GM12878 (cell line): ENCODE results near the gene SLC25A26. TPM values are rescaled to one million over a fixed set of nuclear protein-coding genes. Genes with fewer than 3 reads are reported as not detected.

Experiments used
- ATAC-seq: fragments of 200-7000 bp; cut with Tn5 transposase; 3 replicates; pipeline ENCODE4 v1.9.1; 2020; ENCODE audit warnings: mild to moderate bottlenecking, moderate library complexity
- BruUV-seq: library from RNA; stranded (reverse); fragments of 400-500 nt; replicated peaks from 2 replicates; lab custom pipeline; 2021; lab: Mats Ljungman, UMichigan
- CTCF ChIA-PET: fragments of 300-600 bp; sonication (Branson Sonifier 250); formaldehyde crosslinking; extraction: SDS; loops from one replicate; lab custom pipeline; 2021; ENCODE audit warnings: inconsistent platforms; lab: Yijun Ruan, JAX
- POLR2A ChIA-PET: fragments of 350-600 bp; formaldehyde crosslinking; extraction: SDS; loops from one replicate; lab custom pipeline; 2021; ENCODE audit warnings: inconsistent platforms; lab: Charles Lee
- RAD21 ChIA-PET: fragments of 300-600 bp; sonication (Branson Sonifier 250); formaldehyde crosslinking; loops from one replicate; lab custom pipeline; 2023; ENCODE audit warnings: antibody characterized with exemption; ENCODE audit not compliant: unreplicated experiment; lab: Charles Lee
- SMC1A ChIA-PET: fragments of 300-600 bp; sonication (Branson Sonifier 250); formaldehyde crosslinking; loops from one replicate; lab custom pipeline; 2023; ENCODE audit not compliant: unreplicated experiment, uncharacterized antibody; lab: Charles Lee
- DNase-seq: peaks from one replicate; pipeline ENCODE4 v3.0.0-alpha.2; 2011; ENCODE audit warnings: low read depth, low spot score
- FAIRE-seq: peaks from 3 replicates; lab custom pipeline; 2011; peaks lifted over from hg19 to GRCh38; lab: Jason Lieb, UNC
- H2AFZ ChIP-seq: 2 replicates; pipeline ENCODE4 v1.6.0; 2011; ENCODE audit warnings: low read depth, low read length, control low read depth; ENCODE audit not compliant: control insufficient read depth
- H3K27ac ChIP-seq: 2 replicates; pipeline ENCODE4 v1.5.1; 2011; ENCODE audit warnings: control low read depth; ENCODE audit not compliant: control insufficient read depth, insufficient read depth
- H3K27me3 ChIP-seq, 2 experiments: replicated peaks in 1 of 2; 2 replicates each; pipeline versions ENCODE4 v1.6.0 to v1.6.1; 2011; ENCODE audit warnings: low read length in 1 of 2; ENCODE audit not compliant: control insufficient read depth in 2 of 2, insufficient read depth in 2 of 2
- H3K36me3 ChIP-seq, 2 experiments: 2 replicates each; pipeline ENCODE4 v1.5.1; 2011; ENCODE audit warnings: low read length in 1 of 2; ENCODE audit not compliant: control insufficient read depth in 2 of 2, insufficient read depth in 2 of 2
- H3K4me1 ChIP-seq: 2 replicates; pipeline ENCODE4 v1.6.1; 2011; ENCODE audit warnings: mild to moderate bottlenecking, low read length, moderate library complexity, mixed read lengths; ENCODE audit not compliant: control insufficient read depth, insufficient read depth
- H3K4me2 ChIP-seq: 2 replicates; pipeline ENCODE4 v1.6.0; 2011; ENCODE audit warnings: control low read depth; ENCODE audit not compliant: control insufficient read depth, insufficient read depth
- H3K4me3 ChIP-seq: fragments of 200-600 bp; sonication (generic); 2 replicates; pipeline ENCODE4 v1.5.1; 2016
- H3K79me2 ChIP-seq: 2 replicates; pipeline ENCODE4 v1.6.0; 2011; ENCODE audit warnings: low read length; ENCODE audit not compliant: control insufficient read depth, insufficient read depth
- H3K9ac ChIP-seq: 2 replicates; pipeline ENCODE4 v1.8.0; 2011; ENCODE audit warnings: low read length, control low read depth, mixed read lengths; ENCODE audit not compliant: control insufficient read depth, insufficient read depth
- H3K9me3 ChIP-seq: replicated peaks from 3 replicates; pipeline ENCODE4 v1.5.1; 2011; ENCODE audit warnings: mild to moderate bottlenecking, low read length; ENCODE audit not compliant: control insufficient read depth, insufficient read depth
- H4K20me1 ChIP-seq: 2 replicates; pipeline ENCODE4 v1.6.0; 2011; ENCODE audit not compliant: control insufficient read depth, insufficient read depth
- CEBPB ChIP-seq, 2 experiments: fragments of 150-350 bp in 1 of 2; IDR thresholded peaks; 2 replicates each; pipeline ENCODE4 v1.6.1; 2012 to 2014; ENCODE audit warnings: low read depth in 2 of 2, low read length in 2 of 2, borderline replicate concordance in 1 of 2, inconsistent platforms in 1 of 2
- IRF4 ChIP-seq: IDR thresholded peaks from 2 replicates; pipeline ENCODE4 v1.6.1; 2011; ENCODE audit warnings: low read depth, low read length
- KLF5 ChIP-seq: fragments of 450-650 bp; IDR thresholded peaks from 2 replicates; pipeline ENCODE4 v1.6.1; 2014; ENCODE audit warnings: mild to moderate bottlenecking; ENCODE audit not compliant: partially characterized antibody
- MYB ChIP-seq: fragments of 150-350 bp; IDR thresholded peaks from 2 replicates; pipeline ENCODE4 v1.6.1; 2014; ENCODE audit warnings: mild to moderate bottlenecking, low read depth, low read length, borderline replicate concordance
- RB1 ChIP-seq: fragments of 450-650 bp; formaldehyde crosslinking; IDR thresholded peaks from 2 replicates; pipeline ENCODE4 v1.6.1; 2017; ENCODE audit warnings: mild to moderate bottlenecking, borderline replicate concordance
- SIX5 ChIP-seq: IDR thresholded peaks from 2 replicates; pipeline ENCODE4 v1.6.1; 2011; ENCODE audit warnings: mild to moderate bottlenecking, low read depth, low read length, moderate library complexity; ENCODE audit not compliant: severe bottlenecking
- STAT1 ChIP-seq: fragments of 450-650 bp; conservative IDR thresholded peaks from 2 replicates; pipeline ENCODE4 v1.6.1; 2014; ENCODE audit warnings: antibody characterized with exemption, mild to moderate bottlenecking
- STAT3 ChIP-seq: IDR thresholded peaks from 2 replicates; pipeline ENCODE4 v1.6.1; 2011; ENCODE audit warnings: low read depth, low read length, improper control_type of control experiment
- TCF12 ChIP-seq: IDR thresholded peaks from 2 replicates; pipeline ENCODE4 v1.6.1; 2011; ENCODE audit warnings: low read depth, mild to moderate bottlenecking, low read length
- in situ Hi-C: fragments of 300-500 bp; cut with MboI; formaldehyde crosslinking; loops from 9 replicates; pipeline ENCODE4 v1.14.3; 2018; ENCODE audit warnings: mixed read lengths
- intact Hi-C: fragments of 100-400 bp; cut with micrococcal nuclease; formaldehyde crosslinking; loops from one replicate; pipeline ENCODE4 v1.14.2; 2022; ENCODE audit not compliant: unreplicated experiment
- polyA plus RNA-seq, 11 experiments: library from polyadenylated mRNA; depleted of rRNA in 4 of 11; unstranded in 6 of 11; stranded (reverse) in 5 of 11; fragments of >200 nt; fragmentation: Nextera tagmentation in 4 of 11; fragmentation: Illumina TruSeq in 1 of 11; extraction: Ambion mirVana in 4 of 11; extraction: Trizol in 1 of 11; gene quantifications; 1 replicate in 1 of 11; 2 replicates in 10 of 11; pipeline versions ENCODE4 v1.2.1 to v1.2.3, GENCODE V29; 2011 to 2016; ENCODE audit warnings: inconsistent platforms in 2 of 11, missing spikeins in 2 of 11, low read depth in 1 of 11
- total RNA-seq, 4 experiments: library from RNA; depleted of rRNA in 3 of 4; stranded (reverse); fragments of >200 nt in 3 of 4; fragmentation: Illumina TruSeq in 1 of 4; extraction: Trizol in 1 of 4; gene quantifications; 2 replicates each; pipeline versions ENCODE4 v1.2.1 to v1.2.3, GENCODE V29; 2013 to 2021
- TF ChIP-seq, protein P1 (sequence below): fragments of 450-650 bp; IDR thresholded peaks from 2 replicates; pipeline ENCODE4 v1.6.1; 2016; ENCODE audit warnings: mild to moderate bottlenecking, moderate library complexity, borderline replicate concordance
- TF ChIP-seq, protein P2 (sequence below): IDR thresholded peaks from 2 replicates; pipeline ENCODE4 v1.6.1; 2012; ENCODE audit warnings: improper control_type of control experiment, low read depth, low read length; ENCODE audit not compliant: insufficient replicate concordance
- TF ChIP-seq, protein P3 (sequence below), 3 experiments: IDR thresholded peaks in 2 of 3; conservative IDR thresholded peaks in 1 of 3; 2 replicates each; pipeline ENCODE4 v1.5.1; 2011; ENCODE audit warnings: low read depth in 3 of 3, low read length in 3 of 3, mild to moderate bottlenecking in 3 of 3, control low read depth in 2 of 3, moderate library complexity in 2 of 3, inconsistent platforms in 1 of 3, mixed read lengths in 1 of 3; ENCODE audit not compliant: control insufficient read depth in 2 of 3, insufficient read depth in 1 of 3; ENCODE audit errors: extremely low read depth in 1 of 3

SLC25A26 gene
- total and polyA plus RNA-seq, 10 of the 15 experiments (the other 5 are each of a cell fraction or from before 2014, with no cell fraction given) = 14.6 to 49.7 (median 24.9) TPM

DNA sequence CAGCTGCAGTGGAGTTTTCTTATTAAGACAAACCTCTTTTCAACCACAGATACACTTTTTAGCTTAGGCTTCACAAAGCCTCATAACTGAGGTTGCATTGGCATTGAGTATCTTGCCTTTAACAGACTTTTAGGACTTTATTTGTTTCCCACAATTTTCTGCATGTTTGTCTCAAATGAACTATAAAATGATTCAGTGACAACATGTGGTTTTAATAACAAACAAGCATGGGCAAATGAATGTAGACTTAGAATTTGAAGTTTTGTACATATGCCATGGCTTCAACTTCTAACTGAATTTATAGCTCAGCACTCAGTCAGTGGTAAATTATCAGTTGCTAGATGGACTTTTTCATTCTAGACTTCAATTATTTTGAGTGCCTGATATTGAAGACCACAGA is 101.6 kb downstream of the SLC25A26 start:
- TF ChIP-seq STAT1 (no peak), IRF4 (no peak), MYB (no peak), KLF5 (no peak), SIX5 (no peak), STAT3 (no peak), CEBPB (IDR thresholded peaks at IDR 0.05; ENCODE audit: borderline replicate concordance in 1 of 2, low read depth in 2 of 2, low read length in 2 of 2) (no peak), RB1 (no peak), TCF12 (no peak)
- TF ChIP-seq, protein P1, sequence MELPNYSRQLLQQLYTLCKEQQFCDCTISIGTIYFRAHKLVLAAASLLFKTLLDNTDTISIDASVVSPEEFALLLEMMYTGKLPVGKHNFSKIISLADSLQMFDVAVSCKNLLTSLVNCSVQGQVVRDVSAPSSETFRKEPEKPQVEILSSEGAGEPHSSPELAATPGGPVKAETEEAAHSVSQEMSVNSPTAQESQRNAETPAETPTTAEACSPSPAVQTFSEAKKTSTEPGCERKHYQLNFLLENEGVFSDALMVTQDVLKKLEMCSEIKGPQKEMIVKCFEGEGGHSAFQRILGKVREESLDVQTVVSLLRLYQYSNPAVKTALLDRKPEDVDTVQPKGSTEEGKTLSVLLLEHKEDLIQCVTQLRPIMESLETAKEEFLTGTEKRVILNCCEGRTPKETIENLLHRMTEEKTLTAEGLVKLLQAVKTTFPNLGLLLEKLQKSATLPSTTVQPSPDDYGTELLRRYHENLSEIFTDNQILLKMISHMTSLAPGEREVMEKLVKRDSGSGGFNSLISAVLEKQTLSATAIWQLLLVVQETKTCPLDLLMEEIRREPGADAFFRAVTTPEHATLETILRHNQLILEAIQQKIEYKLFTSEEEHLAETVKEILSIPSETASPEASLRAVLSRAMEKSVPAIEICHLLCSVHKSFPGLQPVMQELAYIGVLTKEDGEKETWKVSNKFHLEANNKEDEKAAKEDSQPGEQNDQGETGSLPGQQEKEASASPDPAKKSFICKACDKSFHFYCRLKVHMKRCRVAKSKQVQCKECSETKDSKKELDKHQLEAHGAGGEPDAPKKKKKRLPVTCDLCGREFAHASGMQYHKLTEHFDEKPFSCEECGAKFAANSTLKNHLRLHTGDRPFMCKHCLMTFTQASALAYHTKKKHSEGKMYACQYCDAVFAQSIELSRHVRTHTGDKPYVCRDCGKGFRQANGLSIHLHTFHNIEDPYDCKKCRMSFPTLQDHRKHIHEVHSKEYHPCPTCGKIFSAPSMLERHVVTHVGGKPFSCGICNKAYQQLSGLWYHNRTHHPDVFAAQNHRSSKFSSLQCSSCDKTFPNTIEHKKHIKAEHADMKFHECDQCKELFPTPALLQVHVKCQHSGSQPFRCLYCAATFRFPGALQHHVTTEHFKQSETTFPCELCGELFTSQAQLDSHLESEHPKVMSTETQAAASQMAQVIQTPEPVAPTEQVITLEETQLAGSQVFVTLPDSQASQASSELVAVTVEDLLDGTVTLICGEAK = no peak
- TF ChIP-seq, protein P2, sequence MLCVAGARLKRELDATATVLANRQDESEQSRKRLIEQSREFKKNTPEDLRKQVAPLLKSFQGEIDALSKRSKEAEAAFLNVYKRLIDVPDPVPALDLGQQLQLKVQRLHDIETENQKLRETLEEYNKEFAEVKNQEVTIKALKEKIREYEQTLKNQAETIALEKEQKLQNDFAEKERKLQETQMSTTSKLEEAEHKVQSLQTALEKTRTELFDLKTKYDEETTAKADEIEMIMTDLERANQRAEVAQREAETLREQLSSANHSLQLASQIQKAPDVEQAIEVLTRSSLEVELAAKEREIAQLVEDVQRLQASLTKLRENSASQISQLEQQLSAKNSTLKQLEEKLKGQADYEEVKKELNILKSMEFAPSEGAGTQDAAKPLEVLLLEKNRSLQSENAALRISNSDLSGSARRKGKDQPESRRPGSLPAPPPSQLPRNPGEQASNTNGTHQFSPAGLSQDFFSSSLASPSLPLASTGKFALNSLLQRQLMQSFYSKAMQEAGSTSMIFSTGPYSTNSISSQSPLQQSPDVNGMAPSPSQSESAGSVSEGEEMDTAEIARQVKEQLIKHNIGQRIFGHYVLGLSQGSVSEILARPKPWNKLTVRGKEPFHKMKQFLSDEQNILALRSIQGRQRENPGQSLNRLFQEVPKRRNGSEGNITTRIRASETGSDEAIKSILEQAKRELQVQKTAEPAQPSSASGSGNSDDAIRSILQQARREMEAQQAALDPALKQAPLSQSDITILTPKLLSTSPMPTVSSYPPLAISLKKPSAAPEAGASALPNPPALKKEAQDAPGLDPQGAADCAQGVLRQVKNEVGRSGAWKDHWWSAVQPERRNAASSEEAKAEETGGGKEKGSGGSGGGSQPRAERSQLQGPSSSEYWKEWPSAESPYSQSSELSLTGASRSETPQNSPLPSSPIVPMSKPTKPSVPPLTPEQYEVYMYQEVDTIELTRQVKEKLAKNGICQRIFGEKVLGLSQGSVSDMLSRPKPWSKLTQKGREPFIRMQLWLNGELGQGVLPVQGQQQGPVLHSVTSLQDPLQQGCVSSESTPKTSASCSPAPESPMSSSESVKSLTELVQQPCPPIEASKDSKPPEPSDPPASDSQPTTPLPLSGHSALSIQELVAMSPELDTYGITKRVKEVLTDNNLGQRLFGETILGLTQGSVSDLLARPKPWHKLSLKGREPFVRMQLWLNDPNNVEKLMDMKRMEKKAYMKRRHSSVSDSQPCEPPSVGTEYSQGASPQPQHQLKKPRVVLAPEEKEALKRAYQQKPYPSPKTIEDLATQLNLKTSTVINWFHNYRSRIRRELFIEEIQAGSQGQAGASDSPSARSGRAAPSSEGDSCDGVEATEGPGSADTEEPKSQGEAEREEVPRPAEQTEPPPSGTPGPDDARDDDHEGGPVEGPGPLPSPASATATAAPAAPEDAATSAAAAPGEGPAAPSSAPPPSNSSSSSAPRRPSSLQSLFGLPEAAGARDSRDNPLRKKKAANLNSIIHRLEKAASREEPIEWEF = no peak
- TF ChIP-seq, protein P3, sequence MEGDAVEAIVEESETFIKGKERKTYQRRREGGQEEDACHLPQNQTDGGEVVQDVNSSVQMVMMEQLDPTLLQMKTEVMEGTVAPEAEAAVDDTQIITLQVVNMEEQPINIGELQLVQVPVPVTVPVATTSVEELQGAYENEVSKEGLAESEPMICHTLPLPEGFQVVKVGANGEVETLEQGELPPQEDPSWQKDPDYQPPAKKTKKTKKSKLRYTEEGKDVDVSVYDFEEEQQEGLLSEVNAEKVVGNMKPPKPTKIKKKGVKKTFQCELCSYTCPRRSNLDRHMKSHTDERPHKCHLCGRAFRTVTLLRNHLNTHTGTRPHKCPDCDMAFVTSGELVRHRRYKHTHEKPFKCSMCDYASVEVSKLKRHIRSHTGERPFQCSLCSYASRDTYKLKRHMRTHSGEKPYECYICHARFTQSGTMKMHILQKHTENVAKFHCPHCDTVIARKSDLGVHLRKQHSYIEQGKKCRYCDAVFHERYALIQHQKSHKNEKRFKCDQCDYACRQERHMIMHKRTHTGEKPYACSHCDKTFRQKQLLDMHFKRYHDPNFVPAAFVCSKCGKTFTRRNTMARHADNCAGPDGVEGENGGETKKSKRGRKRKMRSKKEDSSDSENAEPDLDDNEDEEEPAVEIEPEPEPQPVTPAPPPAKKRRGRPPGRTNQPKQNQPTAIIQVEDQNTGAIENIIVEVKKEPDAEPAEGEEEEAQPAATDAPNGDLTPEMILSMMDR (IDR thresholded peaks at IDR 0.05 in 2 of 3, conservative IDR thresholded peaks at IDR 0.05 in 1 of 3; ENCODE audit: control insufficient read depth in 2 of 3, extremely low read depth in 1 of 3, insufficient read depth in 1 of 3, low read depth in 3 of 3, low read length in 3 of 3) = no peak
- intact Hi-C loops = no loop called here
- no peaks in the 10 kb centered on the region for H3K27me3 ChIP-seq
- no peaks in the 10 kb centered on the region for H3K36me3 ChIP-seq
- H3K4me2 ChIP-seq = no peak overlapping the region
- no TSS peak for BruUV-seq
- ATAC-seq = no peak
- H3K9ac ChIP-seq = no peak overlapping the region
- DNase-seq = no peak
- ChIA-PET POLR2A (no interaction called here), CTCF (no interaction called here), RAD21 (no interaction called here), SMC1A (no interaction called here)
- in situ Hi-C loops = no loop called here
- H2AFZ ChIP-seq = no peak overlapping the region
- H3K4me3 ChIP-seq = no peak overlapping the region
- H3K9me3 ChIP-seq = no peaks in the 10 kb centered on the region; the same call in 2 of the 3 replicates
- H3K27ac ChIP-seq = no peak overlapping the region
- no peaks in the 10 kb centered on the region for H3K4me1 ChIP-seq
- no peaks in the 10 kb centered on the region for H4K20me1 ChIP-seq
- H3K79me2 ChIP-seq = no peaks in the 10 kb centered on the region
- FAIRE-seq = peak; percentile 75
